Heart left ventricle (tissue), 16 donors: ENCODE data around the gene ZWILCH. TPM values are rescaled to one million over a fixed set of nuclear protein-coding genes. Genes with fewer than 3 reads are reported as not detected.

ENCODE experiments used
- ATAC-seq, 4 donors: fragments of 200-7000 bp; cut with Tn5 transposase; one replicate each; pipeline ENCODE4 v1.9.1; 2020 to 2022; ENCODE audit warnings: moderate library complexity in 4 of 4, mild to moderate bottlenecking in 3 of 4, moderate number of reproducible peaks in 1 of 4
- DNase-seq, 5 donors: peaks; one replicate each; pipeline ENCODE4 v3.0.0-alpha.2; 2020
- H3K27ac ChIP-seq, 12 donors: fragments of 200-600 bp; sonication (generic) in 4 of 12; one replicate each; pipeline versions ENCODE4 v1.5.0 to v1.8.0; 2016 to 2022; ENCODE audit warnings: mild to moderate bottlenecking in 2 of 12
- H3K27me3 ChIP-seq, 9 donors: fragments of 200-600 bp; sonication (generic) in 2 of 9; one replicate each; pipeline versions ENCODE4 v1.5.1 to v1.8.0; 2016 to 2022; ENCODE audit warnings: mild to moderate bottlenecking in 3 of 9
- H3K36me3 ChIP-seq, 9 donors: fragments of 200-600 bp; sonication (generic) in 2 of 9; one replicate each; pipeline versions ENCODE4 v1.5.0 to v1.8.0; 2018 to 2022; ENCODE audit warnings: mild to moderate bottlenecking in 2 of 9
- H3K4me1 ChIP-seq, 12 donors: fragments of 200-600 bp; sonication (generic) in 4 of 12; one replicate each; pipeline versions ENCODE4 v1.5.0 to v1.8.0; 2016 to 2022; ENCODE audit warnings: mild to moderate bottlenecking in 3 of 12
- H3K4me3 ChIP-seq, 12 donors: fragments of 200-600 bp; sonication (generic) in 4 of 12; one replicate each; pipeline versions ENCODE4 v1.5.0 to v1.8.0; 2017 to 2022; ENCODE audit warnings: mild to moderate bottlenecking in 9 of 12, moderate library complexity in 4 of 12
- H3K9me3 ChIP-seq, 12 donors: fragments of 200-600 bp; sonication (generic) in 4 of 12; one replicate each; pipeline versions ENCODE4 v1.5.0 to v1.8.0; 2016 to 2022; ENCODE audit warnings: mild to moderate bottlenecking in 1 of 12
- POLR2A ChIP-seq, 2 donors: fragments of 450-650 bp; IDR thresholded peaks; one replicate each; pipeline ENCODE4 v1.6.1; 2017; ENCODE audit warnings: antibody characterized with exemption in 2 of 2, mild to moderate bottlenecking in 2 of 2, moderate library complexity in 2 of 2
- WGBS, 4 donors: extraction: QIAGEN DNeasy Blood & Tissue Kit in 2 of 4; methylation state at CpG; one replicate each; pipeline versions ENCODE4 v1.1.5 to v1.1.7; 2013 to 2018; 5-methylcytosine and 5-hydroxymethylcytosine counted together
- intact Hi-C, 10 donors: fragments of 100-400 bp; cut with DNase I; formaldehyde crosslinking; loops; one replicate each; pipeline versions ENCODE4 v1.11.1 to v1.14.2; 2022
- polyA plus RNA-seq, 2 donors: library from polyadenylated mRNA; stranded (reverse); fragments of 200-250 nt; gene quantifications; one replicate each; pipeline ENCODE4 v1.2.3, GENCODE V29; 2013
- total RNA-seq, 9 donors: library from RNA; depleted of rRNA in 2 of 9; stranded (reverse); fragments of >200 nt in 2 of 9; fragmentation: NEBNext Ultra II Directional in 3 of 9; extraction: Animal tissue kit (Norgen Biotek cat#: 25700) in 3 of 9; gene quantifications; one replicate each; pipeline versions ENCODE4 v1.1.0 to v1.2.4, GENCODE V29; 2016 to 2023
- TF ChIP-seq, protein P1 (sequence below), 12 donors: fragments of 200-600 bp; sonication (generic) in 4 of 12; IDR thresholded peaks; one replicate each; pipeline versions ENCODE4 v1.5.0 to v1.8.0; 2018 to 2022; ENCODE audit warnings: antibody characterized with exemption in 12 of 12, mild to moderate bottlenecking in 5 of 12
- donor health status: ischemic (EF 13 %, LVEDD 7.1; RV severe dilation, severe dysfunction).
- donor health status: healthy with polysubstance abuse.
- donor health status: DM: no; HTN: yes; CAD: no.
- donor health status: DM: no; HTN: no; CAD: no.
- donor health status: ischemic (EF 25% LVEDD 6.9; RV normal size, moderate dysfunction).
- donor health status: ischemic (EF 25% LVEDD 5.7; RV mildly dilated, moderate dysfunction).
- donor health status: healthy.
- donor health status: DM: yes; HTN: yes; CAD: no.
- donor health status: ischemic (EF 35%, LVEDD 5.7; RV mildly dilated, moderate dysfunction).
- donor health status: nonischemic (EF 11% LVEDD 7.7; RV severe dilation, severe dysfunction).
- donor health status: DM: yes; HTN: yes; CAD: no.
- donor health status: PGD.
- donor health status: ischemic (EF 29% LVEDD 5.4; RV normal size, mild dysfunction).
- donor health status: nonischemic (EF 23%, LVEDD 6.1; RV moderate dilation, normal function).

ZWILCH gene
- total and polyA plus RNA-seq, 11 donors: 0.53 to 5.4 (median 2.6) TPM

- TF ChIP-seq, protein P1, sequence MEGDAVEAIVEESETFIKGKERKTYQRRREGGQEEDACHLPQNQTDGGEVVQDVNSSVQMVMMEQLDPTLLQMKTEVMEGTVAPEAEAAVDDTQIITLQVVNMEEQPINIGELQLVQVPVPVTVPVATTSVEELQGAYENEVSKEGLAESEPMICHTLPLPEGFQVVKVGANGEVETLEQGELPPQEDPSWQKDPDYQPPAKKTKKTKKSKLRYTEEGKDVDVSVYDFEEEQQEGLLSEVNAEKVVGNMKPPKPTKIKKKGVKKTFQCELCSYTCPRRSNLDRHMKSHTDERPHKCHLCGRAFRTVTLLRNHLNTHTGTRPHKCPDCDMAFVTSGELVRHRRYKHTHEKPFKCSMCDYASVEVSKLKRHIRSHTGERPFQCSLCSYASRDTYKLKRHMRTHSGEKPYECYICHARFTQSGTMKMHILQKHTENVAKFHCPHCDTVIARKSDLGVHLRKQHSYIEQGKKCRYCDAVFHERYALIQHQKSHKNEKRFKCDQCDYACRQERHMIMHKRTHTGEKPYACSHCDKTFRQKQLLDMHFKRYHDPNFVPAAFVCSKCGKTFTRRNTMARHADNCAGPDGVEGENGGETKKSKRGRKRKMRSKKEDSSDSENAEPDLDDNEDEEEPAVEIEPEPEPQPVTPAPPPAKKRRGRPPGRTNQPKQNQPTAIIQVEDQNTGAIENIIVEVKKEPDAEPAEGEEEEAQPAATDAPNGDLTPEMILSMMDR (IDR thresholded peaks at IDR 0.05): no peak
- no peak for TF ChIP-seq POLR2A (IDR thresholded peaks at IDR 0.05)
- H3K9me3 ChIP-seq: no peaks in the 10 kb centered on the region
- no peak for DNase-seq
- H3K27me3 ChIP-seq: no peaks in the 10 kb centered on the region
- ATAC-seq: no peak
- no peaks in the 10 kb centered on the region for H3K36me3 ChIP-seq
- WGBS, 4 donors: 88 to 94% (median 92%) methylated on average over 2 of the region's 2 CpGs
- no peak overlapping the region for H3K4me3 ChIP-seq
- peaks cover 0 to 10% (median 0%) of the 10 kb centered on the region in 12 donors for H3K4me1 ChIP-seq
- intact Hi-C loops: no loop called here
- H3K27ac ChIP-seq: no peak overlapping the region
Observed at GRCh38 chr15:66590435-66590834, 85.3 kb downstream of the ZWILCH start.

GRCh38 chr15:66591322-66591862 lies 86.3 kb downstream of the ZWILCH start:
- TF ChIP-seq, protein P1 (IDR thresholded peaks at IDR 0.05): no peak
- TF ChIP-seq POLR2A (IDR thresholded peaks at IDR 0.05): no peak
- no peak for DNase-seq
- Histone ChIP-seq H3K27me3 (no peaks in the 10 kb centered on the region), H3K27ac (no peak overlapping the region), H3K4me1 (peaks cover 0 to 10% (median 0%) of the 10 kb centered on the region in 12 donors), H3K4me3 (no peak overlapping the region), H3K9me3 (no peaks in the 10 kb centered on the region), H3K36me3 (no peaks in the 10 kb centered on the region)
- WGBS, 4 donors: 83 to 87% (median 85%) methylated on average over 4 of the region's 4 CpGs
- no peak for ATAC-seq
- intact Hi-C loops: no loop called here

GRCh38 chr15:66592505-66593218 lies 87.5 kb downstream of the ZWILCH start:
- intact Hi-C loops: no loop called here
- Histone ChIP-seq H3K36me3 (no peaks in the 10 kb centered on the region), H3K4me1 (peaks cover 0 to 5% (median 0%) of the 10 kb centered on the region in 12 donors), H3K27ac (no peak overlapping the region), H3K4me3 (no peak overlapping the region), H3K9me3 (no peaks in the 10 kb centered on the region), H3K27me3 (no peaks in the 10 kb centered on the region)
- ATAC-seq (no peak), DNase-seq (peak in 1 of 5 donors; percentile 17)
- no peak for TF ChIP-seq POLR2A (IDR thresholded peaks at IDR 0.05)
- TF ChIP-seq, protein P1 (IDR thresholded peaks at IDR 0.05): no peak
- 76 to 82% (median 78%) methylated on average over 12 of the region's 12 CpGs for WGBS, 4 donors

- ATAC-seq: no peak
- WGBS, 4 donors: 60 to 67% (median 63%) methylated on average over 3 of the region's 3 CpGs
- no peaks in the 10 kb centered on the region for H3K27me3 ChIP-seq
- no peaks in the 10 kb centered on the region for H3K36me3 ChIP-seq
- no peak overlapping the region for H3K4me3 ChIP-seq
- H3K9me3 ChIP-seq: no peaks in the 10 kb centered on the region
- no peak overlapping the region for H3K27ac ChIP-seq
- peaks cover 0 to 3% (median 0%) of the 10 kb centered on the region in 12 donors for H3K4me1 ChIP-seq
- intact Hi-C loops: no loop called here
- TF ChIP-seq, protein P1 (IDR thresholded peaks at IDR 0.05): no peak
- no peak for TF ChIP-seq POLR2A (IDR thresholded peaks at IDR 0.05)
- peak in 1 of 5 donors; percentile 1 for DNase-seq
Observed at GRCh38 chr15:66593219-66593780, 88.2 kb downstream of the ZWILCH start.
